Measurements from ENCODE around the gene SYT2. TPM values are rescaled to one million over a fixed set of nuclear protein-coding genes. Genes with fewer than 3 reads are reported as not detected.

SYT2 gene
- polyA plus RNA-seq, 1 of the 3 experiments (the other 2 are of a cell fraction), result 0.03 TPM

- 74% methylated on average over 5 of the region's 6 CpGs for WGBS (ENCODE audit: low lambda C conversion rate)
- H3K79me2 ChIP-seq (ENCODE audit: insufficient read depth), result no peaks in the 10 kb centered on the region
- no peaks in the 10 kb centered on the region for H3K9me2 ChIP-seq
- 0 out of 2 replicates have a peak, but pooled peaks cover 3% of the 10 kb centered on the region for H4K20me1 ChIP-seq (ENCODE audit: insufficient read depth)
- no peak overlapping the region for H3K4me2 ChIP-seq
- DNase-seq, result no peak
- H2AFZ ChIP-seq (ENCODE audit: low read depth), result no peak overlapping the region
- no peak overlapping the region for H3K4me3 ChIP-seq (ENCODE audit: low read depth in 2 of 2, low read length in 1 of 2)
- H3K36me3 ChIP-seq (replicated peaks in 1 of 2; ENCODE audit: control insufficient read depth in 1 of 2, insufficient read depth in 2 of 2, low read length in 1 of 2), result no peaks in the 10 kb centered on the region
- H3K4me1 ChIP-seq (ENCODE audit: control insufficient read depth in 1 of 2, insufficient read depth in 2 of 2, low read depth in 1 of 2, low read length in 1 of 2), result peaks cover 0 to 12% of the 10 kb centered on the region in 2 experiments; a peak in 2 of 4 replicates
- no peaks in the 10 kb centered on the region for H3K9me3 ChIP-seq
- H3F3A ChIP-seq (replicated peaks; ENCODE audit: insufficient read depth), result no peaks in the 10 kb centered on the region
- H3K27me3 ChIP-seq (ENCODE audit: insufficient read depth), result peaks cover 73% of the 10 kb centered on the region
- TF ChIP-seq NFIC (IDR thresholded peaks at IDR 0.05; ENCODE audit: borderline replicate concordance), result no peak
- no peak for TF ChIP-seq TAF1 (IDR thresholded peaks at IDR 0.05; ENCODE audit: borderline replicate concordance, low read depth, low read length)
- no peak for TF ChIP-seq NRF1 (IDR thresholded peaks at IDR 0.05; ENCODE audit: low read depth, low read length)
- TF ChIP-seq, protein P1, sequence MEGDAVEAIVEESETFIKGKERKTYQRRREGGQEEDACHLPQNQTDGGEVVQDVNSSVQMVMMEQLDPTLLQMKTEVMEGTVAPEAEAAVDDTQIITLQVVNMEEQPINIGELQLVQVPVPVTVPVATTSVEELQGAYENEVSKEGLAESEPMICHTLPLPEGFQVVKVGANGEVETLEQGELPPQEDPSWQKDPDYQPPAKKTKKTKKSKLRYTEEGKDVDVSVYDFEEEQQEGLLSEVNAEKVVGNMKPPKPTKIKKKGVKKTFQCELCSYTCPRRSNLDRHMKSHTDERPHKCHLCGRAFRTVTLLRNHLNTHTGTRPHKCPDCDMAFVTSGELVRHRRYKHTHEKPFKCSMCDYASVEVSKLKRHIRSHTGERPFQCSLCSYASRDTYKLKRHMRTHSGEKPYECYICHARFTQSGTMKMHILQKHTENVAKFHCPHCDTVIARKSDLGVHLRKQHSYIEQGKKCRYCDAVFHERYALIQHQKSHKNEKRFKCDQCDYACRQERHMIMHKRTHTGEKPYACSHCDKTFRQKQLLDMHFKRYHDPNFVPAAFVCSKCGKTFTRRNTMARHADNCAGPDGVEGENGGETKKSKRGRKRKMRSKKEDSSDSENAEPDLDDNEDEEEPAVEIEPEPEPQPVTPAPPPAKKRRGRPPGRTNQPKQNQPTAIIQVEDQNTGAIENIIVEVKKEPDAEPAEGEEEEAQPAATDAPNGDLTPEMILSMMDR (IDR thresholded peaks at IDR 0.05), result no peak
- no peak for TF ChIP-seq SIN3A (IDR thresholded peaks at IDR 0.05; ENCODE audit: borderline replicate concordance, low read depth, low read length)
- TF ChIP-seq RCOR1 (IDR thresholded peaks at IDR 0.05; ENCODE audit: low read length), result no peak
- TF ChIP-seq FOSL2 (IDR thresholded peaks at IDR 0.05; ENCODE audit: borderline replicate concordance, low read depth), result no peak
- no peak for TF ChIP-seq RFX5 (IDR thresholded peaks at IDR 0.05; ENCODE audit: low read length)
- no peak for TF ChIP-seq RXRA (IDR thresholded peaks at IDR 0.05; ENCODE audit: borderline replicate concordance, low read depth)
- TF ChIP-seq JUND (IDR thresholded peaks at IDR 0.05), result no peak
- ChIA-PET CTCF (no interaction called here), POLR2A (no interaction called here)
- no peak overlapping the region for H3K9ac ChIP-seq
- no peak overlapping the region for H3K27ac ChIP-seq (ENCODE audit: low read depth in 2 of 2, low read length in 1 of 2)
Observed at GRCh38 chr1:202645097-202645476, 65.2 kb downstream of the SYT2 start.

GRCh38 chr1:202644219-202645096 lies 65.8 kb downstream of the SYT2 start:
- no peak overlapping the region for H3K4me3 ChIP-seq (ENCODE audit: low read depth in 2 of 2, low read length in 1 of 2)
- H3K9me2 ChIP-seq, result no peaks in the 10 kb centered on the region
- H3K36me3 ChIP-seq (replicated peaks in 1 of 2; ENCODE audit: control insufficient read depth in 1 of 2, insufficient read depth in 2 of 2, low read length in 1 of 2), result no peaks in the 10 kb centered on the region
- H2AFZ ChIP-seq (ENCODE audit: low read depth), result no peak overlapping the region
- H3K79me2 ChIP-seq (ENCODE audit: insufficient read depth), result no peaks in the 10 kb centered on the region
- H3K4me2 ChIP-seq, result no peak overlapping the region
- ChIA-PET POLR2A (no interaction called here), CTCF (interaction anchor here (1.3 to 1.4 kb wide), 2 partner anchors 18 to 44 kb away, joined by 3 to 5 read pairs; no protein-coding TSS in a partner anchor)
- H3K27ac ChIP-seq (ENCODE audit: low read depth in 2 of 2, low read length in 1 of 2), result no peak overlapping the region
- peaks cover 0 to 12% of the 10 kb centered on the region in 2 experiments; a peak in 2 of 4 replicates for H3K4me1 ChIP-seq (ENCODE audit: control insufficient read depth in 1 of 2, insufficient read depth in 2 of 2, low read depth in 1 of 2, low read length in 1 of 2)
- 62% methylated on average over 22 of the region's 22 CpGs for WGBS (ENCODE audit: low lambda C conversion rate)
- H3K9ac ChIP-seq, result no peak overlapping the region
- no peak for DNase-seq
- 0 out of 2 replicates have a peak, but pooled peaks cover 3% of the 10 kb centered on the region for H4K20me1 ChIP-seq (ENCODE audit: insufficient read depth)
- H3F3A ChIP-seq (replicated peaks; ENCODE audit: insufficient read depth), result no peaks in the 10 kb centered on the region
- H3K9me3 ChIP-seq, result no peaks in the 10 kb centered on the region
- peaks cover 77% of the 10 kb centered on the region for H3K27me3 ChIP-seq (ENCODE audit: insufficient read depth)
- TF ChIP-seq RFX5 (IDR thresholded peaks at IDR 0.05; ENCODE audit: low read length) (no peak), ZBTB33 (IDR thresholded peaks at IDR 0.05; ENCODE audit: borderline replicate concordance, low read depth) (no peak), POLR2AphosphoS5 (IDR thresholded peaks at IDR 0.05; ENCODE audit: low read depth, low read length) (no peak), GABPA (IDR thresholded peaks at IDR 0.05; ENCODE audit: low read depth) (no peak), RAD21 (IDR thresholded peaks at IDR 0.05; ENCODE audit: low read length) (no peak), NFIC (IDR thresholded peaks at IDR 0.05; ENCODE audit: borderline replicate concordance) (no peak), SIN3A (IDR thresholded peaks at IDR 0.05; ENCODE audit: borderline replicate concordance, low read depth, low read length) (no peak), RCOR1 (IDR thresholded peaks at IDR 0.05; ENCODE audit: low read length) (no peak)
- TF ChIP-seq, protein P2, sequence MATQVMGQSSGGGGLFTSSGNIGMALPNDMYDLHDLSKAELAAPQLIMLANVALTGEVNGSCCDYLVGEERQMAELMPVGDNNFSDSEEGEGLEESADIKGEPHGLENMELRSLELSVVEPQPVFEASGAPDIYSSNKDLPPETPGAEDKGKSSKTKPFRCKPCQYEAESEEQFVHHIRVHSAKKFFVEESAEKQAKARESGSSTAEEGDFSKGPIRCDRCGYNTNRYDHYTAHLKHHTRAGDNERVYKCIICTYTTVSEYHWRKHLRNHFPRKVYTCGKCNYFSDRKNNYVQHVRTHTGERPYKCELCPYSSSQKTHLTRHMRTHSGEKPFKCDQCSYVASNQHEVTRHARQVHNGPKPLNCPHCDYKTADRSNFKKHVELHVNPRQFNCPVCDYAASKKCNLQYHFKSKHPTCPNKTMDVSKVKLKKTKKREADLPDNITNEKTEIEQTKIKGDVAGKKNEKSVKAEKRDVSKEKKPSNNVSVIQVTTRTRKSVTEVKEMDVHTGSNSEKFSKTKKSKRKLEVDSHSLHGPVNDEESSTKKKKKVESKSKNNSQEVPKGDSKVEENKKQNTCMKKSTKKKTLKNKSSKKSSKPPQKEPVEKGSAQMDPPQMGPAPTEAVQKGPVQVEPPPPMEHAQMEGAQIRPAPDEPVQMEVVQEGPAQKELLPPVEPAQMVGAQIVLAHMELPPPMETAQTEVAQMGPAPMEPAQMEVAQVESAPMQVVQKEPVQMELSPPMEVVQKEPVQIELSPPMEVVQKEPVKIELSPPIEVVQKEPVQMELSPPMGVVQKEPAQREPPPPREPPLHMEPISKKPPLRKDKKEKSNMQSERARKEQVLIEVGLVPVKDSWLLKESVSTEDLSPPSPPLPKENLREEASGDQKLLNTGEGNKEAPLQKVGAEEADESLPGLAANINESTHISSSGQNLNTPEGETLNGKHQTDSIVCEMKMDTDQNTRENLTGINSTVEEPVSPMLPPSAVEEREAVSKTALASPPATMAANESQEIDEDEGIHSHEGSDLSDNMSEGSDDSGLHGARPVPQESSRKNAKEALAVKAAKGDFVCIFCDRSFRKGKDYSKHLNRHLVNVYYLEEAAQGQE (IDR thresholded peaks at IDR 0.05; ENCODE audit: low read depth, low read length), result no peak
- TF ChIP-seq, protein P1 (IDR thresholded peaks at IDR 0.05), result no peak

Measured in SK-N-SH (cell line).